AG09319 (cell line): ENCODE measurements around the gene ACOT12.

Source experiments
- DNase-seq: peaks from one replicate; pipeline ENCODE4 v3.0.0-alpha.2; 2010; ENCODE audit warnings: low read depth; ENCODE audit errors: extremely low read depth
- CTCF ChIP-seq: IDR thresholded peaks from 2 replicates; pipeline ENCODE4 v1.5.1; 2011; ENCODE audit warnings: low read depth, mild to moderate bottlenecking, inconsistent platforms, low read length, moderate library complexity

Gene ACOT12

GRCh38 chr5:81383867-81384266 is 10.1 kb downstream of the ACOT12 start:
- no peak for DNase-seq
- no peak for TF ChIP-seq CTCF

GRCh38 chr5:81371354-81371876 is 22.5 kb downstream of the ACOT12 start:
- no peak for DNase-seq
- TF ChIP-seq CTCF, result no peak

- no peak for DNase-seq
- TF ChIP-seq CTCF, result no peak
Observed at GRCh38 chr5:81370912-81371311, 23.0 kb downstream of the ACOT12 start.

GRCh38 chr5:81365541-81365940 is 28.4 kb downstream of the ACOT12 start:
- DNase-seq, result no peak
- TF ChIP-seq CTCF, result no peak

GRCh38 chr5:81363093-81363871 is 30.7 kb downstream of the ACOT12 start:
- no peak for DNase-seq
- TF ChIP-seq CTCF, result no peak

GRCh38 chr5:81361600-81361999 is 32.3 kb downstream of the ACOT12 start:
- no peak for DNase-seq
- no peak for TF ChIP-seq CTCF

- TF ChIP-seq CTCF, result no peak
- no peak for DNase-seq
Observed at GRCh38 chr5:81360640-81361039, 33.3 kb downstream of the ACOT12 start.
